Neural crest cell (in vitro differentiated cells): ENCODE data around the gene PITPNM1. TPM values are rescaled to one million over a fixed set of nuclear protein-coding genes. Genes with fewer than 3 reads are reported as not detected.
"Not testable (repeated sequence)": the region's sequence is repeated elsewhere in the genome, so short reads cannot be mapped to it uniquely, and the experiment has no call there.

Experiments
- DNase-seq: peaks from one replicate; pipeline ENCODE4 v3.0.0; 2021; ENCODE audit warnings: low read depth, mixed read lengths, low spot score
- H3K27ac Mint-ChIP-seq: one replicate; pipeline ENCODE4 v1.8.0; 2021; ENCODE audit warnings: mild to moderate bottlenecking, mixed read lengths; ENCODE audit not compliant: unreplicated experiment
- H3K27me3 Mint-ChIP-seq: 2 replicates; pipeline ENCODE4 v1.8.0; 2021; ENCODE audit warnings: low read depth, mild to moderate bottlenecking, mixed read lengths
- H3K36me3 Mint-ChIP-seq: 2 replicates; pipeline ENCODE4 v1.8.0; 2021; ENCODE audit warnings: low read depth, mild to moderate bottlenecking, mixed read lengths
- H3K4me1 Mint-ChIP-seq: 2 replicates; pipeline ENCODE4 v1.8.0; 2021; ENCODE audit warnings: mixed read lengths
- H3K4me3 Mint-ChIP-seq: one replicate; pipeline ENCODE4 v1.8.0; 2021; ENCODE audit warnings: mild to moderate bottlenecking, mixed read lengths
- H3K9me3 Mint-ChIP-seq: 2 replicates; pipeline ENCODE4 v1.8.0; 2021; ENCODE audit warnings: mixed read lengths
- total RNA-seq: library from RNA; stranded (reverse); gene quantifications from 2 replicates; pipeline ENCODE4 v1.2.1, GENCODE V29; 2021
- TF ChIP-seq, protein P1 (sequence below): fragments of 200-600 bp; sonication (generic); conservative IDR thresholded peaks from 2 replicates; pipeline ENCODE4 v1.5.0; 2021; ENCODE audit warnings: antibody characterized with exemption, mild to moderate bottlenecking

The PITPNM1 gene
- total RNA-seq, 1 donor from 2014 or later, result 109 TPM

DNA sequence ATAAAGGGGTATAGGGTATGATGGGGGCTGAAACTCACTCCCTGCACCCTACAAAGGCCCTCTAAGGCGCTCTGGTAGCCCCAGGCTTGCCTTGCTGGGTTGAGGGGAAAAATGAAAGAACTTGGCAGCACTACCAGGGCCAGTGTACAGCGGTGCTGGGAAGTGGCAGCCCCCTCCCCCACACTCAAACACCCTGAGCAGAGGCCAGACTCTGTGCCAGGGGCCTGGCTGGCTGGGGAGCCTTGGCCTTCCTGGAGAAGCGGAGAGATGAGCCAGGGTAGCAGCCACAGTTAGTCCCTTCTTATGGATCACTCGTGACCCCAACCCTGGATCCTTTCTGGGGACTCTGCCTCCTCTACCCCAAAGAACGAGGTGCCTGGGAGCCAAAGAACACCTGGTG lies 38.8 kb downstream of the PITPNM1 start:
- Mint-ChIP-seq H3K4me1 (peaks cover 14% of the 10 kb centered on the region), H3K27me3 (no peaks in the 10 kb centered on the region), H3K9me3 (no peaks in the 10 kb centered on the region), H3K36me3 (no peaks in the 10 kb centered on the region), H3K4me3 (peak overlapping the region; percentile 64), H3K27ac (no peak overlapping the region)
- TF ChIP-seq, protein P1, sequence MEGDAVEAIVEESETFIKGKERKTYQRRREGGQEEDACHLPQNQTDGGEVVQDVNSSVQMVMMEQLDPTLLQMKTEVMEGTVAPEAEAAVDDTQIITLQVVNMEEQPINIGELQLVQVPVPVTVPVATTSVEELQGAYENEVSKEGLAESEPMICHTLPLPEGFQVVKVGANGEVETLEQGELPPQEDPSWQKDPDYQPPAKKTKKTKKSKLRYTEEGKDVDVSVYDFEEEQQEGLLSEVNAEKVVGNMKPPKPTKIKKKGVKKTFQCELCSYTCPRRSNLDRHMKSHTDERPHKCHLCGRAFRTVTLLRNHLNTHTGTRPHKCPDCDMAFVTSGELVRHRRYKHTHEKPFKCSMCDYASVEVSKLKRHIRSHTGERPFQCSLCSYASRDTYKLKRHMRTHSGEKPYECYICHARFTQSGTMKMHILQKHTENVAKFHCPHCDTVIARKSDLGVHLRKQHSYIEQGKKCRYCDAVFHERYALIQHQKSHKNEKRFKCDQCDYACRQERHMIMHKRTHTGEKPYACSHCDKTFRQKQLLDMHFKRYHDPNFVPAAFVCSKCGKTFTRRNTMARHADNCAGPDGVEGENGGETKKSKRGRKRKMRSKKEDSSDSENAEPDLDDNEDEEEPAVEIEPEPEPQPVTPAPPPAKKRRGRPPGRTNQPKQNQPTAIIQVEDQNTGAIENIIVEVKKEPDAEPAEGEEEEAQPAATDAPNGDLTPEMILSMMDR, result no peak
- no peak for DNase-seq

- H3K4me1 Mint-ChIP-seq, result peaks cover 14% of the 10 kb centered on the region
- not testable (repeated sequence) for H3K27ac Mint-ChIP-seq, H3K36me3 Mint-ChIP-seq, H3K9me3 Mint-ChIP-seq, H3K27me3 Mint-ChIP-seq, DNase-seq
- H3K4me3 Mint-ChIP-seq, result peak overlapping the region; percentile 73
Measured at GRCh38 chr11:67465530-67465929, 39.6 kb downstream of the PITPNM1 start.

DNA sequence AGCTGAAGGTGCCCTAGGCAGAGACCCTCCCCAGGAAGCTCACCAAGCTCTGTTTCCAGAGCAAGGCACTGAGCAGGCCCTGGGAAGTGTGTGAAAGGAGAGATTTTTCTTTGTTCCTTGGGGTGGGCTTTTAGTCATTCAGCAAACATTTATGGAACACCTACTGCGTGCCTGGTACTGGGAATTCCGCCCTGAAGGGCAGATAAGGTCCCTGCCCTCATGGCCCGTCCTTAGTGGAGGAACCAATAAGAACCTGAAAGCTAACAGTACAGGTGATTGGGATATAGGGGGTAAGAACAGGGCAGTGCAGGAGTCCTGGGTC lies 40.0 kb downstream of the PITPNM1 start:
- Mint-ChIP-seq H3K27ac (no peak overlapping the region), H3K27me3 (peaks cover 2% of the 10 kb centered on the region), H3K36me3 (no peaks in the 10 kb centered on the region), H3K4me3 (peak overlapping the region; percentile 73), H3K4me1 (peaks cover 14% of the 10 kb centered on the region), H3K9me3 (no peaks in the 10 kb centered on the region)
- TF ChIP-seq, protein P1, result no peak
- no peak for DNase-seq

- H3K36me3 Mint-ChIP-seq, result no peaks in the 10 kb centered on the region
- peak; percentile 68 for DNase-seq
- H3K27ac Mint-ChIP-seq, result peak overlapping the region; percentile 6
- no peaks in the 10 kb centered on the region for H3K9me3 Mint-ChIP-seq
- peak overlapping the region; percentile 81 for H3K4me3 Mint-ChIP-seq
- TF ChIP-seq, protein P1, result no peak
- H3K4me1 Mint-ChIP-seq, result peaks cover 14% of the 10 kb centered on the region
- peaks cover 2% of the 10 kb centered on the region for H3K27me3 Mint-ChIP-seq
Measured at GRCh38 chr11:67464411-67465188, 40.6 kb downstream of the PITPNM1 start.

DNA sequence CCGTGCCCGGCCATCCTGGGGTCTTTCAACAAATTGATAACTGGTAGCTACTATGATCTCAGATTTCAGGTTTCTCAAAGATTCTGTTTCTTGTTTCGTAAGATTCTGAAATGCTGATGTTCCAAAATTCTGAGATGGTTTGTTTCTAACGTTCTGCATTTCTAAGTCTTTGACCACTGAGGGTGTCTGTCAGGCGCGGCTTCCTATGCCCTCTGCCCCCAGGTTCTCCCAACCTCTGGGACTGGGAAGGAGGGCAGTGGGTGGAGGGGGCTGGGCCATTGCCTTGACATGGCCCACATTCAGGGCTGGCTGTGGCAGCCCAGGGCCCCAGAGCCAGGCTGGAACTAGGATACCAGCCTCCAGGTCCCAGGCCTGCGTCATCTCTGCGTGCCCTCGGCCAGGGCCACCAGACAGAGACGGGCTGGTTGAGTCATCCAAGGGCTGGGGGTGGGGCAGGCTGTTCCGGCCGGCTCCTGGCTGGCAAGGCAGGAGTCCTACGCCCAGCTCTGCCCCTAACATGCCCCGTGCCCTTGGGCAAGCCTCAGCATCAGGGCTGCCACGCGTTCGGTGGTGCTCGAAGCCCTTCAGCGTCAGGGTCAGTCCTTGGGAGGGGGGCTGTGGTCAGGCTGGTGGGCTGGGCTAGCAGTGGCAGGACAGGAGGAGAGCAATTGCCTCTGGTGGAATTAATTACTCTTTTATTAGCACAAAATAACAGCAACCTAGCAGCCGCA lies 41.3 kb downstream of the PITPNM1 start:
- peaks cover 2% of the 10 kb centered on the region for H3K27me3 Mint-ChIP-seq
- peak overlapping the region; percentile 81 for H3K4me3 Mint-ChIP-seq
- H3K4me1 Mint-ChIP-seq, result peaks cover 14% of the 10 kb centered on the region
- H3K9me3 Mint-ChIP-seq, result no peaks in the 10 kb centered on the region
- TF ChIP-seq, protein P1, result no peak
- DNase-seq, result no peak
- no peak overlapping the region for H3K27ac Mint-ChIP-seq
- H3K36me3 Mint-ChIP-seq, result no peaks in the 10 kb centered on the region

GRCh38 chr11:67463186-67463585 lies 42.0 kb downstream of the PITPNM1 start:
- TF ChIP-seq, protein P1, result no peak
- peaks cover 2% of the 10 kb centered on the region for H3K27me3 Mint-ChIP-seq
- H3K36me3 Mint-ChIP-seq, result no peaks in the 10 kb centered on the region
- no peak overlapping the region for H3K27ac Mint-ChIP-seq
- no peak for DNase-seq
- peak overlapping the region; percentile 47 for H3K4me3 Mint-ChIP-seq
- H3K9me3 Mint-ChIP-seq, result no peaks in the 10 kb centered on the region
- peaks cover 10% of the 10 kb centered on the region for H3K4me1 Mint-ChIP-seq
